K562 (cell line): ENCODE results near the gene ARHGEF1. TPM values are rescaled to one million over a fixed set of nuclear protein-coding genes. Genes with fewer than 3 reads are reported as not detected.

Source experiments
- ATAC-seq: fragments of 200-7000 bp; cut with Tn5 transposase; 3 replicates; pipeline ENCODE4 v1.9.1; 2020; ENCODE audit warnings: moderate library complexity
- BruUV-seq: library from RNA; stranded (reverse); fragments of 400-500 nt; replicated peaks from 2 replicates; lab custom pipeline; 2021; lab: Mats Ljungman, UMichigan
- CTCF ChIA-PET: fragments of 300-600 bp; formaldehyde crosslinking; extraction: SDS; loops from one replicate; lab custom pipeline; 2021; ENCODE audit warnings: low intra/inter-chr PET ratio; lab: Yijun Ruan, JAX
- POLR2A ChIA-PET: fragments of 300-600, 350-650 bp; sonication (Branson Sonifier 250); formaldehyde crosslinking; extraction: SDS; loops from one replicate; lab custom pipeline; 2021; ENCODE audit warnings: antibody characterized with exemption, inconsistent platforms; lab: Yijun Ruan, JAX
- DNase-seq, 4 experiments: peaks; one replicate each; pipeline versions ENCODE4 v3.0.0 to v3.0.0-alpha.2; 2011 to 2018; ENCODE audit warnings: low spot score in 3 of 4, mixed read lengths in 3 of 4; ENCODE audit errors: extremely low read depth in 1 of 4
- FAIRE-seq: peaks from 2 replicates; lab custom pipeline; 2011; peaks lifted over from hg19 to GRCh38; lab: Jason Lieb, UNC
- H2AFZ ChIP-seq: 2 replicates; pipeline ENCODE4 v1.6.0; 2011; ENCODE audit warnings: low read depth, low read length, control low read depth, inconsistent platforms
- H3K27ac ChIP-seq: fragments of 200-600 bp; 3 replicates; pipeline ENCODE4 v1.8.0; 2011; ENCODE audit warnings: low read depth, mild to moderate bottlenecking, control low read depth, inconsistent platforms, low read length, moderate library complexity, mixed read lengths; ENCODE audit errors: extremely low read depth
- H3K27me3 ChIP-seq, 2 experiments: fragments of 300-600 bp in 1 of 2; 2 replicates in 1 of 2; 3 replicates in 1 of 2; pipeline versions ENCODE4 v1.6.0 to v1.8.0; 2011; ENCODE audit warnings: inconsistent platforms in 2 of 2, low read length in 2 of 2, mild to moderate bottlenecking in 1 of 2, mixed read lengths in 1 of 2, moderate library complexity in 1 of 2; ENCODE audit not compliant: control insufficient read depth in 2 of 2, insufficient read depth in 2 of 2
- H3K36me3 ChIP-seq: fragments of 300-600 bp; 3 replicates; pipeline ENCODE4 v1.8.0; 2011; ENCODE audit warnings: mild to moderate bottlenecking, low read length, inconsistent platforms; ENCODE audit not compliant: control insufficient read depth, insufficient read depth
- H3K4me1 ChIP-seq, 2 experiments: fragments of 200-600 bp in 1 of 2; replicated peaks in 1 of 2; 2 replicates in 1 of 2; 3 replicates in 1 of 2; pipeline versions ENCODE4 v1.5.1 to v1.8.0; 2011; ENCODE audit warnings: inconsistent platforms in 2 of 2, low read length in 2 of 2, mild to moderate bottlenecking in 1 of 2, mixed read lengths in 1 of 2, moderate library complexity in 1 of 2; ENCODE audit not compliant: control insufficient read depth in 2 of 2, insufficient read depth in 2 of 2
- H3K4me2 ChIP-seq: 2 replicates; pipeline ENCODE4 v1.6.1; 2011; ENCODE audit warnings: low read length, control low read depth, inconsistent platforms, mixed read lengths; ENCODE audit not compliant: insufficient read depth
- H3K4me3 ChIP-seq: fragments of 200-600 bp; sonication (generic), shearing (Covaris generic); 2 replicates; pipeline ENCODE4 v1.5.1; 2016; ENCODE audit warnings: control low read depth, inconsistent platforms
- H3K79me2 ChIP-seq: fragments of 200-600 bp; 3 replicates; pipeline ENCODE4 v1.8.0; 2011; ENCODE audit warnings: low read length, inconsistent platforms; ENCODE audit not compliant: control insufficient read depth, insufficient read depth
- H3K9ac ChIP-seq, 2 experiments: 2 replicates each; pipeline versions ENCODE4 v1.6.0 to v1.6.1; 2011; ENCODE audit warnings: low read depth in 2 of 2, low read length in 2 of 2, control low read depth in 1 of 2, inconsistent platforms in 1 of 2, mild to moderate bottlenecking in 1 of 2, mixed read lengths in 1 of 2; ENCODE audit not compliant: insufficient read depth in 1 of 2
- H3K9me1 ChIP-seq: one replicate; pipeline ENCODE4 v1.6.0; 2011; ENCODE audit warnings: inconsistent platforms, mild to moderate bottlenecking, low read length, moderate library complexity; ENCODE audit not compliant: control insufficient read depth, insufficient read depth
- H3K9me3 ChIP-seq: replicated peaks from 2 replicates; pipeline ENCODE4 v1.5.1; 2011; ENCODE audit warnings: low read depth, low read length, inconsistent platforms; ENCODE audit not compliant: control insufficient read depth, insufficient read depth
- H4K20me1 ChIP-seq: replicated peaks from 2 replicates; pipeline ENCODE4 v1.6.1; 2011; ENCODE audit warnings: low read length, inconsistent platforms, mixed read lengths; ENCODE audit not compliant: control insufficient read depth, insufficient read depth
- BRD9 ChIP-seq: fragments of 450-650 bp; IDR thresholded peaks from 2 replicates; pipeline ENCODE4 v1.6.1; 2018; ENCODE audit warnings: low read depth; ENCODE audit not compliant: partially characterized antibody
- CBFA2T2 ChIP-seq: fragments of 450-650 bp; conservative IDR thresholded peaks from 2 replicates; pipeline ENCODE4 v1.6.1; 2017; ENCODE audit warnings: mild to moderate bottlenecking
- CTBP1 ChIP-seq: fragments of 450-650 bp; IDR thresholded peaks from 2 replicates; pipeline ENCODE4 v1.6.1; 2016; ENCODE audit warnings: borderline replicate concordance
- FIP1L1 ChIP-seq: fragments of 200-400 bp; formaldehyde crosslinking; IDR thresholded peaks from 2 replicates; pipeline ENCODE4 v1.6.1; 2018; ENCODE audit warnings: mild to moderate bottlenecking, low read depth, low read length; ENCODE audit not compliant: poor library complexity, severe bottlenecking
- HNRNPH1 ChIP-seq: fragments of 200-400 bp; formaldehyde crosslinking; optimal IDR thresholded peaks from 2 replicates; pipeline ENCODE3; 2017; ENCODE audit warnings: low read depth, mild to moderate bottlenecking, low read length, moderate library complexity
- MCM5 ChIP-seq: fragments of 450-650 bp; IDR thresholded peaks from 2 replicates; pipeline ENCODE4 v1.6.1; 2016; ENCODE audit warnings: low read depth
- RBM15 ChIP-seq: fragments of 200-400 bp; formaldehyde crosslinking; IDR thresholded peaks from 2 replicates; pipeline ENCODE4 v1.6.1; 2018; ENCODE audit warnings: mild to moderate bottlenecking, low read length, moderate library complexity; ENCODE audit not compliant: insufficient read depth
- SMARCB1 ChIP-seq: IDR thresholded peaks from 2 replicates; pipeline ENCODE4 v1.6.1; 2011; ENCODE audit warnings: improper control_type of control experiment, low read depth; ENCODE audit not compliant: insufficient read length
- VEZF1 ChIP-seq: fragments of 200-800 bp; sonication (Bioruptor generic); IDR thresholded peaks from 2 replicates; pipeline ENCODE4 v1.6.1; 2017; ENCODE audit warnings: missing genetic modification characterization, missing compliant biosample characterization
- ZBTB2 ChIP-seq: fragments of 450-650 bp; IDR thresholded peaks from 2 replicates; pipeline ENCODE4 v1.6.1; 2016; ENCODE audit warnings: antibody characterized with exemption
- ZEB2 ChIP-seq: fragments of 450-650 bp; IDR thresholded peaks from 2 replicates; pipeline ENCODE4 v1.6.1; 2016
- ZNF12 ChIP-seq: sonication (generic); formaldehyde crosslinking; IDR thresholded peaks from 2 replicates; pipeline ENCODE4 v1.4.0; 2020; ENCODE audit warnings: mild to moderate bottlenecking, missing genetic modification reagents
- ZNF184 ChIP-seq: sonication (generic); formaldehyde crosslinking; IDR thresholded peaks from 2 replicates; pipeline ENCODE4 v1.5.0; 2020; ENCODE audit warnings: missing genetic modification reagents
- ZNF354B ChIP-seq: fragments of 250-450 bp; sonication (Bioruptor Pico); IDR thresholded peaks from 2 replicates; pipeline ENCODE4 v1.4.0; 2020
- ZNF449 ChIP-seq: fragments of 250-450 bp; sonication (Bioruptor Pico); IDR thresholded peaks from 2 replicates; pipeline ENCODE4 v1.8.0; 2022; ENCODE audit warnings: moderate library complexity, mild to moderate bottlenecking, inconsistent platforms
- WGBS: fragments of 100-300 bp; shearing (Covaris generic); methylation state at CpG from one replicate; pipeline ENCODE4 v1.1.6; 2016; ENCODE audit warnings: low coverage, mixed read lengths; ENCODE audit not compliant: insufficient coverage; ENCODE audit errors: missing lambda C conversion rate; 5-methylcytosine and 5-hydroxymethylcytosine counted together
- in situ Hi-C: fragments of 300-500 bp; cut with MboI; formaldehyde crosslinking; loops from 4 replicates; pipeline ENCODE4 v1.15.0; 2018; ENCODE audit warnings: inconsistent platforms, mixed read lengths
- intact Hi-C: fragments of 100-400 bp; cut with micrococcal nuclease; formaldehyde crosslinking; loops from 2 replicates; pipeline ENCODE4 v1.14.2; 2022
- polyA plus RNA-seq, 8 experiments: library from polyadenylated mRNA; depleted of rRNA in 4 of 8; stranded (reverse) in 5 of 8; unstranded in 3 of 8; fragments of >200 nt; fragmentation: Nextera tagmentation in 2 of 8; fragmentation: Illumina TruSeq in 1 of 8; extraction: Ambion mirVana in 2 of 8; extraction: Trizol in 1 of 8; gene quantifications; 2 replicates each; pipeline versions ENCODE4 v1.2.1 to v1.2.3, GENCODE V29; 2011 to 2014; ENCODE audit warnings: inconsistent platforms in 1 of 8, missing spikeins in 1 of 8
- total RNA-seq, 7 experiments: library from RNA; depleted of rRNA in 6 of 7; stranded (reverse); fragments of >200 nt in 6 of 7; fragmentation: Illumina TruSeq in 2 of 7; extraction: Trizol in 2 of 7; gene quantifications; 2 replicates each; pipeline versions ENCODE4 v1.2.1 to v1.2.3, GENCODE V29; 2011 to 2021; ENCODE audit warnings: low replicate concordance in 1 of 7

Gene ARHGEF1
- total and polyA plus RNA-seq, 9 of the 15 experiments (the other 6 are each of a cell fraction or from before 2014, with no cell fraction given), result 1.9 to 149 (median 29.8) TPM

- ChIA-PET CTCF (no interaction called here), POLR2A (interaction anchor here (1.0 kb wide), 1 partner anchor 9 kb away, joined by 3 read pairs; no protein-coding TSS in a partner anchor)
- Histone ChIP-seq H3K4me3 (no peak overlapping the region), H3K36me3 (no peaks in the 10 kb centered on the region), H3K79me2 (peaks cover 8% of the 10 kb centered on the region; the same call in 2 of the 3 replicates), H3K27ac (no peak overlapping the region), H3K4me1 (peaks cover 30 to 53% of the 10 kb centered on the region in 2 experiments), H2AFZ (no peak overlapping the region), H3K9ac (no peak overlapping the region), H3K27me3 (no peaks in the 10 kb centered on the region; a peak in 2 of 5 replicates), H3K9me1 (no peaks in the 10 kb centered on the region), H3K9me3 (no peaks in the 10 kb centered on the region), H4K20me1 (no peaks in the 10 kb centered on the region), H3K4me2 (no peak overlapping the region)
- TF ChIP-seq VEZF1 (peak; percentile 72), ZNF354B (no peak), ZNF12 (CRISPR knock-in tag) (no peak), FIP1L1 (no peak), ZEB2 (peak; percentile 93), ZBTB2 (no peak), CBFA2T2 (peak; percentile 29; the same call in 1 of the 2 replicates), CTBP1 (peak; percentile 14; the same call in 1 of the 2 replicates), ZNF184 (no peak), MCM5 (no peak), HNRNPH1 (no peak), BRD9 (no peak), RBM15 (no peak), ZNF449 (no peak), SMARCB1 (no peak)
- ATAC-seq, result no peak
- no peak for FAIRE-seq
- DNase-seq, result no peak
- intact Hi-C loops (no loop called here), in situ Hi-C loops (no loop called here)
- 19% methylated on average over 20 of the region's 27 CpGs for WGBS
- no TSS peak for BruUV-seq
These were observed 43.2 kb downstream of the ARHGEF1 start for GRCh38 chr19:41926028-41926762.
